ENCODE measurements around the gene ZNF280A.
"Not testable (repeated sequence)": the region's sequence is repeated elsewhere in the genome, so short reads cannot be mapped to it uniquely, and the experiment has no call there.

GRCh38 chr22:22468794-22469469 is 51.1 kb downstream of the ZNF280A start:
- not testable (repeated sequence) for TF ChIP-seq CTCF (IDR thresholded peaks at IDR 0.05 in 8 of 11, conservative IDR thresholded peaks at IDR 0.05 in 3 of 11); POLR2A (IDR thresholded peaks at IDR 0.05)
